Measurements from ENCODE around the gene ELK4.

GRCh38 chr1:205595435-205595834 lies 36.4 kb downstream of the ELK4 start:
- TF ChIP-seq, protein P1, sequence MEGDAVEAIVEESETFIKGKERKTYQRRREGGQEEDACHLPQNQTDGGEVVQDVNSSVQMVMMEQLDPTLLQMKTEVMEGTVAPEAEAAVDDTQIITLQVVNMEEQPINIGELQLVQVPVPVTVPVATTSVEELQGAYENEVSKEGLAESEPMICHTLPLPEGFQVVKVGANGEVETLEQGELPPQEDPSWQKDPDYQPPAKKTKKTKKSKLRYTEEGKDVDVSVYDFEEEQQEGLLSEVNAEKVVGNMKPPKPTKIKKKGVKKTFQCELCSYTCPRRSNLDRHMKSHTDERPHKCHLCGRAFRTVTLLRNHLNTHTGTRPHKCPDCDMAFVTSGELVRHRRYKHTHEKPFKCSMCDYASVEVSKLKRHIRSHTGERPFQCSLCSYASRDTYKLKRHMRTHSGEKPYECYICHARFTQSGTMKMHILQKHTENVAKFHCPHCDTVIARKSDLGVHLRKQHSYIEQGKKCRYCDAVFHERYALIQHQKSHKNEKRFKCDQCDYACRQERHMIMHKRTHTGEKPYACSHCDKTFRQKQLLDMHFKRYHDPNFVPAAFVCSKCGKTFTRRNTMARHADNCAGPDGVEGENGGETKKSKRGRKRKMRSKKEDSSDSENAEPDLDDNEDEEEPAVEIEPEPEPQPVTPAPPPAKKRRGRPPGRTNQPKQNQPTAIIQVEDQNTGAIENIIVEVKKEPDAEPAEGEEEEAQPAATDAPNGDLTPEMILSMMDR (IDR thresholded peaks at IDR 0.05): no peak
- TF ChIP-seq POLR2A (IDR thresholded peaks at IDR 0.05): no peak

Measured in heart left ventricle (tissue), 13 donors.